Smooth muscle cell (in vitro differentiated cells): ENCODE data around the gene ALX3. TPM values are rescaled to one million over a fixed set of nuclear protein-coding genes. Genes with fewer than 3 reads are reported as not detected.

Source experiments
- DNase-seq: peaks from one replicate; lab custom pipeline; 2025; ENCODE audit not compliant: unreplicated experiment; lab: John Stamatoyannopoulos, UW
- H2AFZ ChIP-seq: fragments of 200-600 bp; sonication (generic); 2 replicates; pipeline ENCODE4 v1.6.0; 2016; ENCODE audit warnings: antibody characterized with exemption, low read depth, mild to moderate bottlenecking
- H3F3A ChIP-seq: fragments of 200-600 bp; sonication (generic); 2 replicates; pipeline ENCODE4 v1.6.0; 2017; ENCODE audit warnings: antibody characterized with exemption, low read depth
- H3K27ac ChIP-seq: fragments of 200-600 bp; sonication (generic); 2 replicates; pipeline ENCODE4 v1.5.1; 2016; ENCODE audit warnings: low read depth, mild to moderate bottlenecking
- H3K27me3 ChIP-seq: fragments of 200-600 bp; sonication (generic); 2 replicates; pipeline ENCODE4 v1.6.1; 2016; ENCODE audit warnings: low read depth, mild to moderate bottlenecking
- H3K36me3 ChIP-seq: fragments of 200-600 bp; sonication (generic); 2 replicates; pipeline ENCODE4 v1.5.1; 2016; ENCODE audit warnings: low read depth
- H3K4me1 ChIP-seq: fragments of 200-600 bp; sonication (generic); 2 replicates; pipeline ENCODE4 v1.5.1; 2016; ENCODE audit warnings: low read depth
- H3K4me2 ChIP-seq: fragments of 200-600 bp; sonication (generic); 2 replicates; pipeline ENCODE4 v1.6.0; 2016; ENCODE audit warnings: mild to moderate bottlenecking
- H3K4me3 ChIP-seq: fragments of 200-600 bp; sonication (generic); 2 replicates; pipeline ENCODE4 v1.5.1; 2016; ENCODE audit warnings: mild to moderate bottlenecking
- H3K79me2 ChIP-seq: fragments of 200-600 bp; sonication (generic); 2 replicates; pipeline ENCODE4 v1.6.0; 2016; ENCODE audit warnings: low read depth, mild to moderate bottlenecking
- H3K9ac ChIP-seq: fragments of 200-600 bp; sonication (generic); 2 replicates; pipeline ENCODE4 v1.6.0; 2016; ENCODE audit warnings: low read depth
- H3K9me3 ChIP-seq: fragments of 200-600 bp; sonication (generic); replicated peaks from 2 replicates; pipeline ENCODE4 v1.5.1; 2016; ENCODE audit warnings: low read depth
- H4K20me1 ChIP-seq: fragments of 200-600 bp; sonication (generic); 2 replicates; pipeline ENCODE4 v1.6.0; 2016; ENCODE audit warnings: low read depth
- WGBS: methylation state at CpG from one replicate; pipeline ENCODE4 v1.1.7; 2016; ENCODE audit warnings: low lambda C conversion rate; 5-methylcytosine and 5-hydroxymethylcytosine counted together
- polyA plus RNA-seq: library from polyadenylated mRNA; unstranded; fragments of >200 nt; fragmentation: Nextera tagmentation; extraction: Ambion mirVana; gene quantifications from 2 replicates; pipeline ENCODE4 v1.2.1, GENCODE V29; 2016
- total RNA-seq: library from RNA; depleted of rRNA; stranded (reverse); fragments of >200 nt; gene quantifications from 2 replicates; pipeline ENCODE4 v1.2.3, GENCODE V29; 2014
- TF ChIP-seq, protein P1 (sequence below): fragments of 200-600 bp; sonication (generic); IDR thresholded peaks from 2 replicates; pipeline ENCODE4 v1.5.1; 2017; ENCODE audit warnings: borderline replicate concordance, mild to moderate bottlenecking, antibody characterized with exemption; ENCODE audit not compliant: insufficient read depth, poor library complexity, severe bottlenecking

ALX3 gene
- total and polyA plus RNA-seq, 2 experiments from 2014 or later: not detected

DNA sequence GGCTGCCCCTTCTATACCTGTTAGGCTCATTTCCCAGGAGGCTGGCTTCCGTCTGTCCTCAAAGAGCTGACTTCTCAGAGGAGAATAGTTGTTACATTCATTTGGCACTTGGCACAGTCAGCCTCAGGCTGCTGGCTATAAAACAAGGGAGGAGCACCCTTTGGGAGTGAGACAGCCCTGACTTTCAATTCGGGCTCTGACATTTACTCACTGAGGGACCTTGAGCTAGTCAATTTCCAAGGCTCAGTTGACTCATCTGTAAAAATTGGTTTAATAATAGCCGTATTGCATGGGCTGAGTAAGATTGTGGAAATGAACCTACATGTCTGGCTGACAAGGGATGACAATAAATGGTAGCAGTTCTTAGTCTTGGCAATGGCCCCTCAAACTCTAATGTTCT is 13.7 kb downstream of the ALX3 start:
- Histone ChIP-seq H2AFZ (no peak overlapping the region), H3K9ac (no peak overlapping the region), H3K36me3 (no peaks in the 10 kb centered on the region), H3K27me3 (no peaks in the 10 kb centered on the region), H3K4me3 (no peak overlapping the region), H4K20me1 (peaks cover 78% of the 10 kb centered on the region), H3K27ac (peak overlapping the region; percentile 35), H3K9me3 (no peaks in the 10 kb centered on the region), H3K79me2 (no peaks in the 10 kb centered on the region), H3F3A (peaks cover 11% of the 10 kb centered on the region), H3K4me1 (peaks cover 11% of the 10 kb centered on the region), H3K4me2 (peak overlapping the region; percentile 14)
- TF ChIP-seq, protein P1, sequence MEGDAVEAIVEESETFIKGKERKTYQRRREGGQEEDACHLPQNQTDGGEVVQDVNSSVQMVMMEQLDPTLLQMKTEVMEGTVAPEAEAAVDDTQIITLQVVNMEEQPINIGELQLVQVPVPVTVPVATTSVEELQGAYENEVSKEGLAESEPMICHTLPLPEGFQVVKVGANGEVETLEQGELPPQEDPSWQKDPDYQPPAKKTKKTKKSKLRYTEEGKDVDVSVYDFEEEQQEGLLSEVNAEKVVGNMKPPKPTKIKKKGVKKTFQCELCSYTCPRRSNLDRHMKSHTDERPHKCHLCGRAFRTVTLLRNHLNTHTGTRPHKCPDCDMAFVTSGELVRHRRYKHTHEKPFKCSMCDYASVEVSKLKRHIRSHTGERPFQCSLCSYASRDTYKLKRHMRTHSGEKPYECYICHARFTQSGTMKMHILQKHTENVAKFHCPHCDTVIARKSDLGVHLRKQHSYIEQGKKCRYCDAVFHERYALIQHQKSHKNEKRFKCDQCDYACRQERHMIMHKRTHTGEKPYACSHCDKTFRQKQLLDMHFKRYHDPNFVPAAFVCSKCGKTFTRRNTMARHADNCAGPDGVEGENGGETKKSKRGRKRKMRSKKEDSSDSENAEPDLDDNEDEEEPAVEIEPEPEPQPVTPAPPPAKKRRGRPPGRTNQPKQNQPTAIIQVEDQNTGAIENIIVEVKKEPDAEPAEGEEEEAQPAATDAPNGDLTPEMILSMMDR: no peak
- WGBS: 73% methylated on average over 3 of the region's 3 CpGs
- DNase-seq: no peak

DNA sequence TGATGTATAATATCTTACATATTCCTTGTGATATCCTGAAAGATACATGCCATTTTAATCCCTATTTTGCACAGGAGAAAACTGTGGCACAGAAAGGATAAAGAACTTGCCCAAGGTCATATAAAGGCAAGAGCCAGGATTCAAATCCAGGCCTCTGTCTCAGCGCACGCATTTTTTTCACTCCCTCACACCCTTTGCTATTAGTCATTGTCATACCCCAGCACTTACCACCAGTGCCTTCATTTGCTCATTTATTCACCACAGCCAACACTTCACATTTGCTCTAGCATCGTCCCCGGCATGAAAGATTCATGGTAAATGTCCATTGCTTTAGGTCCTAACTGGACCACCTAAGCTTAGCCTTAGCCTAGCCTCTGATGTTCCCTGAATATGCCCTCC is 14.2 kb downstream of the ALX3 start:
- Histone ChIP-seq H3F3A (peaks cover 11% of the 10 kb centered on the region), H3K9ac (no peak overlapping the region), H2AFZ (no peak overlapping the region), H3K4me1 (peaks cover 11% of the 10 kb centered on the region), H3K4me2 (peak overlapping the region; percentile 14), H3K9me3 (no peaks in the 10 kb centered on the region), H4K20me1 (peaks cover 73% of the 10 kb centered on the region), H3K79me2 (no peaks in the 10 kb centered on the region), H3K4me3 (no peak overlapping the region), H3K27me3 (no peaks in the 10 kb centered on the region), H3K36me3 (no peaks in the 10 kb centered on the region), H3K27ac (peak overlapping the region; percentile 35)
- 60% methylated on average over 4 of the region's 4 CpGs for WGBS
- DNase-seq: no peak
- TF ChIP-seq, protein P1: no peak

DNA sequence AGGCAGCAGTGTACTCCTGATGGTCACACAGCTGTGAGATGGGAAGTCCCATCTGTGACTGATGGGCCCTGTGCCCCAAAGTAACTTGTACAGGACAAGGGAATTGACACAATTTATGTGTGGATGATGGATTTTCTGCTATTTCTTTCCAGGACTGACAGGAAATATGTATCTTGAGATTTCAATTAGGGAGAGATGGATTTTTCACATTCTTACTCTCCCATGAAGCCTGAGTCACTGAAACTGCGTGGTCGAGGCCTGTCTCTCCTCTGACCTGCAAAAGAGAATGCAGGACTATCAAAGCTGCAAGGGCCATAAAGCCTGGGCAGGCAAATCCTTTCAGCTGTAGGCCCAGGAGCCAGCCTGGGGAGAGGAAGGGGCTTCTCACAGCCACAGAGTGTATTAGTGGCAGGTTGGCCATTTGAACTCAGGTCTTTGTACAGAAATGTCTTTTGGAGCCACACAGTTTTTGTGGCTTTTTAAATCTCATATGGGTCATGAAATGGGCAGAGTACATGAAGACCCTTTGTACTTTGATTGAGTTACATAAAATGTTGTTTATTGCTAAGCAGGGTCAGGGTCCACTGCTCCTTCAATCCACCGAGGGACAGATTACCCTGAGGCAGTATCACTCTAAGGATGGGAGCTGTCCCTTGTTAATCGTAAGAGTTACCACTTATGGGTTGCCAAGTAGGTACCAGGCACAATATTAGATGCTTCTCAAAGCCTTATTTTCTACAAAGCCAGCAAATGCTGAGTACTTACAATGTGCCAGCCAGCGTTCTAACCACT is 14.8 kb downstream of the ALX3 start:
- Histone ChIP-seq H3K27me3 (no peaks in the 10 kb centered on the region), H3K9me3 (no peaks in the 10 kb centered on the region), H3K4me3 (no peak overlapping the region), H3F3A (peaks cover 11% of the 10 kb centered on the region), H3K9ac (no peak overlapping the region), H3K4me2 (peak overlapping the region; percentile 12), H3K4me1 (peaks cover 11% of the 10 kb centered on the region), H2AFZ (no peak overlapping the region), H3K36me3 (no peaks in the 10 kb centered on the region), H3K79me2 (no peaks in the 10 kb centered on the region), H3K27ac (no peak overlapping the region), H4K20me1 (peaks cover 67% of the 10 kb centered on the region)
- DNase-seq: no peak
- TF ChIP-seq, protein P1: no peak
- 68% methylated on average over 5 of the region's 5 CpGs for WGBS
